ENCODE results near the gene TUT4. TPM values are rescaled to one million over a fixed set of nuclear protein-coding genes. Genes with fewer than 3 reads are reported as not detected.

The TUT4 gene
- total RNA-seq, 3 donors from 2014 or later (not counting 1 experiment from before 2014, with no cell fraction given), result 124 to 156 (median 125) TPM

DNA sequence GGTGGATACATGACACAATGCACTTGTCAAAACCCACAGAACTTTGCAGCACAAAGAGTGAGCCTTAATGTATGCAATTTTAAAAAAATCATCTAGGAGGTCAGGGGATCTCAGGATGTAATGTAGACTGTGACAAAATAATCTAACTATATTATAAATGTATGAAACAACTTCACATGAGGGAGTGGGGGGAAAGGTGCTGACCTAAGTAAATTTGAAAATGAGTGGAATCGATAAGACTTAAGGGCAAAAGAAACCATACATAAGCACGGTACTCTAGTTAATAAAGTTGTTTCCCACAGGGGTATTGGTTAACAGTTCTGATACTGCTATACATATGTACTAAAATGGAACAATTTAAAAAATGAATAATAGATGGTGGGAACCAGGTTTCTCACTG lies 83.8 kb downstream of the TUT4 start:
- Mint-ChIP-seq H3K27ac (no peak overlapping the region), H3K27me3 (ENCODE audit: low read depth in 2 of 2) (no peaks in the 10 kb centered on the region), H3K36me3 (peaks cover 8% of the 10 kb centered on the region), H3K4me1 (no peaks in the 10 kb centered on the region), H3K4me3 (no peak overlapping the region), H3K9me3 (no peaks in the 10 kb centered on the region)
- ATAC-seq (no peak), DNase-seq (no peak)
- Histone ChIP-seq H3K4me3 (ENCODE audit: low read length) (no peak overlapping the region), H3K9me3 (ENCODE audit: control insufficient read depth, insufficient read depth, low read length) (no peaks in the 10 kb centered on the region), H3K36me3 (ENCODE audit: control insufficient read depth, insufficient read depth, low read length) (peaks cover 30% of the 10 kb centered on the region), H3K4me1 (ENCODE audit: control insufficient read depth, insufficient read depth, low read length) (no peaks in the 10 kb centered on the region), H3K27me3 (ENCODE audit: control insufficient read depth, insufficient read depth, low read length) (no peaks in the 10 kb centered on the region), H3K27ac (ENCODE audit: low read length) (no peak overlapping the region)
- 100% methylated on average over 1 of the region's 2 CpGs for WGBS (ENCODE audit: insufficient coverage)
- intact Hi-C loops (cut with micrococcal nuclease), result no loop called here
- no peak for TF ChIP-seq CTCF (IDR thresholded peaks at IDR 0.05)

DNA sequence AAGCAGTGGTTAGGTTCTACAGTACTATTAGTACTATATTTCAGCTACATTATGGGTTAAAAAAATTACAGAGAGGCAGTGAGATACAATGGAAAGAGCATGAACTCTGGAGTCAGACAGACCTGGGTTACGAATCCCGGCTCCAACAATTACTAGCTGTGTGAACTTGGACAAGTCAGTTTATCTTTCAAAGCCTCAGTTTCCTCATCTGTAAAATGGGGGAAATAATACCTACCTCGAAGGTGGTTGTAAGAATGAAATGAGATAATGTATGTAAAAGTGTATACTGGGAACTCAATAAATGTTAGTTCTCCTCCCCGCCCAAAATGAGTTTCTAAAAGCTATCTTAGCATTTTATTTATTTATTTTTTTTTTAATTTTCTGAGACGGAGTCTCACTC lies 89.0 kb downstream of the TUT4 start:
- H3K9me3 ChIP-seq (ENCODE audit: control insufficient read depth, insufficient read depth, low read length), result no peaks in the 10 kb centered on the region
- H3K9me3 Mint-ChIP-seq, result no peaks in the 10 kb centered on the region
- H3K27me3 Mint-ChIP-seq (ENCODE audit: low read depth in 2 of 2), result no peaks in the 10 kb centered on the region
- no peak overlapping the region for H3K4me3 Mint-ChIP-seq
- ATAC-seq, result no peak
- peaks cover 8% of the 10 kb centered on the region for H3K36me3 Mint-ChIP-seq
- no peaks in the 10 kb centered on the region for H3K27me3 ChIP-seq (ENCODE audit: control insufficient read depth, insufficient read depth, low read length)
- DNase-seq, result no peak
- H3K4me1 ChIP-seq (ENCODE audit: control insufficient read depth, insufficient read depth, low read length), result no peaks in the 10 kb centered on the region
- H3K36me3 ChIP-seq (ENCODE audit: control insufficient read depth, insufficient read depth, low read length), result peaks cover 23% of the 10 kb centered on the region
- H3K4me3 ChIP-seq (ENCODE audit: low read length), result no peak overlapping the region
- intact Hi-C loops (cut with micrococcal nuclease), result no loop called here
- H3K27ac Mint-ChIP-seq, result no peak overlapping the region
- no peak for TF ChIP-seq CTCF (IDR thresholded peaks at IDR 0.05)
- 98% methylated on average over 4 of the region's 5 CpGs for WGBS (ENCODE audit: insufficient coverage)
- H3K27ac ChIP-seq (ENCODE audit: low read length), result no peak overlapping the region
- H3K4me1 Mint-ChIP-seq, result no peaks in the 10 kb centered on the region

DNA sequence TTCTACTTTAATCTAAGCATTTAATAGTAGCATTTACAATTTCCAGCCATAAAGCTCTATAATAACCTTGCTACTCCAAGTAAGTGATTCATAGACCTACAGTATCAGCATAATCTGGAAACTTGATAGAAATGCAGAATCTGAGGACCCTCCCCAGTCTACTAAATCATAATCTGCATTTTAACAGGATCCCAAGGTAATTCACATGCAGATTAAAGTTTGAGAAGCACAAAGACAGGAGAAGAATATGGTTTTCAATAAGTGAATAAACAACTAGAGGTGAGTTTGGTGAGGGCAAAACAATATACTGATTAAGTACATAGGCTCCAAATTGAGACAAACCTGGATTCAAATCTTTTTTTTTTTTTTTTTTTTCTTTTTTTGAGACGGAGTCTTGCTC lies 91.1 kb downstream of the TUT4 start:
- H3K27me3 Mint-ChIP-seq (ENCODE audit: low read depth in 2 of 2), result no peaks in the 10 kb centered on the region
- no peaks in the 10 kb centered on the region for H3K9me3 Mint-ChIP-seq
- ATAC-seq (no peak), DNase-seq (no peak)
- no peaks in the 10 kb centered on the region for H3K9me3 ChIP-seq (ENCODE audit: control insufficient read depth, insufficient read depth, low read length)
- no peak for TF ChIP-seq CTCF (IDR thresholded peaks at IDR 0.05)
- H3K27ac Mint-ChIP-seq, result no peak overlapping the region
- intact Hi-C loops (cut with micrococcal nuclease), result no loop called here
- H3K36me3 ChIP-seq (ENCODE audit: control insufficient read depth, insufficient read depth, low read length), result peaks cover 32% of the 10 kb centered on the region
- WGBS (ENCODE audit: insufficient coverage), result 100% methylated on average over 1 of the region's 1 CpG
- H3K36me3 Mint-ChIP-seq, result peaks cover 8% of the 10 kb centered on the region
- no peak overlapping the region for H3K4me3 Mint-ChIP-seq
- H3K4me1 Mint-ChIP-seq, result no peaks in the 10 kb centered on the region
- H3K27me3 ChIP-seq (ENCODE audit: control insufficient read depth, insufficient read depth, low read length), result no peaks in the 10 kb centered on the region
- H3K4me1 ChIP-seq (ENCODE audit: control insufficient read depth, insufficient read depth, low read length), result no peaks in the 10 kb centered on the region
- no peak overlapping the region for H3K27ac ChIP-seq (ENCODE audit: low read length)
- no peak overlapping the region for H3K4me3 ChIP-seq (ENCODE audit: low read length)

GRCh38 chr1:52460694-52461093 lies 92.2 kb downstream of the TUT4 start:
- Mint-ChIP-seq H3K27me3 (ENCODE audit: low read depth in 2 of 2) (no peaks in the 10 kb centered on the region), H3K4me3 (no peak overlapping the region), H3K4me1 (no peaks in the 10 kb centered on the region), H3K36me3 (peaks cover 8% of the 10 kb centered on the region), H3K27ac (no peak overlapping the region), H3K9me3 (no peaks in the 10 kb centered on the region)
- Histone ChIP-seq H3K9me3 (ENCODE audit: control insufficient read depth, insufficient read depth, low read length) (no peaks in the 10 kb centered on the region), H3K4me1 (ENCODE audit: control insufficient read depth, insufficient read depth, low read length) (no peaks in the 10 kb centered on the region), H3K4me3 (ENCODE audit: low read length) (no peak overlapping the region), H3K27me3 (ENCODE audit: control insufficient read depth, insufficient read depth, low read length) (no peaks in the 10 kb centered on the region), H3K27ac (ENCODE audit: low read length) (no peak overlapping the region), H3K36me3 (ENCODE audit: control insufficient read depth, insufficient read depth, low read length) (peaks cover 29% of the 10 kb centered on the region)
- no CpG with 5 or more reads among the region's 1 CpG for WGBS (ENCODE audit: insufficient coverage)
- ATAC-seq, result no peak
- intact Hi-C loops (cut with micrococcal nuclease), result no loop called here
- no peak for DNase-seq
- no peak for TF ChIP-seq CTCF (IDR thresholded peaks at IDR 0.05)

All from natural killer cell (primary cell).